Muscle of arm (tissue), 12 donors: ENCODE data around the gene LRFN2. TPM values are rescaled to one million over a fixed set of nuclear protein-coding genes. Genes with fewer than 3 reads are reported as not detected.

Source experiments
- DNase-seq: peaks from one replicate; pipeline ENCODE4 v3.0.0-alpha.2; 2013
- polyA plus RNA-seq, 12 donors: library from polyadenylated mRNA; unstranded; fragments of 120-200 nt; gene quantifications; one replicate each; pipeline ENCODE4 v1.2.1, GENCODE V29; 2013; ENCODE audit not compliant: insufficient read length in 12 of 12

LRFN2 gene
- polyA plus RNA-seq, 12 donors: 0.05 to 0.21 (median 0.07) TPM; not detected in 5

GRCh38 chr6:40517654-40518053 is 69.5 kb downstream of the LRFN2 start:
- DNase-seq: no peak

- DNase-seq: no peak
Observed at GRCh38 chr6:40516429-40516828, 70.7 kb downstream of the LRFN2 start.

GRCh38 chr6:40512340-40512739 is 74.8 kb downstream of the LRFN2 start:
- DNase-seq: no peak

GRCh38 chr6:40511884-40512283 is 75.3 kb downstream of the LRFN2 start:
- DNase-seq: no peak

GRCh38 chr6:40510442-40510841 is 76.7 kb downstream of the LRFN2 start:
- no peak for DNase-seq

- DNase-seq: no peak
Observed at GRCh38 chr6:40509716-40510260, 77.4 kb downstream of the LRFN2 start.

GRCh38 chr6:40509086-40509485 is 78.1 kb downstream of the LRFN2 start:
- no peak for DNase-seq

GRCh38 chr6:40506954-40507353 is 80.2 kb downstream of the LRFN2 start:
- no peak for DNase-seq

- no peak for DNase-seq
Observed at GRCh38 chr6:40505191-40505810, 81.9 kb downstream of the LRFN2 start.

GRCh38 chr6:40504274-40504673 is 82.9 kb downstream of the LRFN2 start:
- no peak for DNase-seq

GRCh38 chr6:40500227-40500626 is 86.9 kb downstream of the LRFN2 start:
- no peak for DNase-seq

- peak; percentile 66 for DNase-seq
Observed at GRCh38 chr6:40499215-40499614, 87.9 kb downstream of the LRFN2 start.

- no peak for DNase-seq
Observed at GRCh38 chr6:40498148-40498547, 89.0 kb downstream of the LRFN2 start.

- no peak for DNase-seq
Observed at GRCh38 chr6:40492187-40492586, 95.0 kb downstream of the LRFN2 start.

- no peak for DNase-seq
Observed at GRCh38 chr6:40490508-40490907, 96.7 kb downstream of the LRFN2 start.

- no peak for DNase-seq
Observed at GRCh38 chr6:40489798-40490197, 97.4 kb downstream of the LRFN2 start.

GRCh38 chr6:40486576-40486975 is 100.6 kb downstream of the LRFN2 start:
- DNase-seq: no peak

- no peak for DNase-seq
Observed at GRCh38 chr6:40485795-40486194, 101.4 kb downstream of the LRFN2 start.

- DNase-seq: no peak
Observed at GRCh38 chr6:40485300-40485699, 101.9 kb downstream of the LRFN2 start.

GRCh38 chr6:40484066-40484465 is 103.1 kb downstream of the LRFN2 start:
- DNase-seq: no peak

- no peak for DNase-seq
Observed at GRCh38 chr6:40482532-40482931, 104.6 kb downstream of the LRFN2 start.

- DNase-seq: no peak
Observed at GRCh38 chr6:40480678-40481077, 106.5 kb downstream of the LRFN2 start.

GRCh38 chr6:40479706-40480105 is 107.5 kb downstream of the LRFN2 start:
- DNase-seq: no peak
